GM23338 (cell line): ENCODE results near the gene DLG2. TPM values are rescaled to one million over a fixed set of nuclear protein-coding genes. Genes with fewer than 3 reads are reported as not detected.

Source experiments
- ATAC-seq: fragments of 200-7000 bp; cut with Tn5 transposase; 3 replicates; pipeline ENCODE4 v1.9.1; 2020
- DNase-seq: peaks from one replicate; pipeline ENCODE4 v3.0.0-alpha.2; 2015; ENCODE audit warnings: low spot score
- H2AFZ ChIP-seq: fragments of 200-600 bp; sonication (generic); 2 replicates; pipeline ENCODE4 v1.8.0; 2016; ENCODE audit warnings: antibody characterized with exemption, mild to moderate bottlenecking, moderate library complexity
- H3F3A ChIP-seq: fragments of 200-600 bp; sonication (generic); replicated peaks from 2 replicates; pipeline ENCODE4 v1.8.0; 2017; ENCODE audit warnings: antibody characterized with exemption, mixed run types, low read depth
- H3K27ac ChIP-seq: fragments of 200-600 bp; sonication (generic); 2 replicates; pipeline ENCODE4 v1.6.1; 2016; ENCODE audit warnings: low read depth
- H3K27me3 ChIP-seq: fragments of 200-600 bp; sonication (generic); 2 replicates; pipeline ENCODE4 v1.8.0; 2016; ENCODE audit warnings: mild to moderate bottlenecking, mixed run types, moderate library complexity; ENCODE audit not compliant: insufficient read depth
- H3K36me3 ChIP-seq: fragments of 200-600 bp; sonication (generic); 2 replicates; pipeline ENCODE4 v1.8.0; 2016; ENCODE audit warnings: mild to moderate bottlenecking; ENCODE audit not compliant: insufficient read depth
- H3K4me1 ChIP-seq: fragments of 200-600 bp; sonication (generic); 2 replicates; pipeline ENCODE4 v1.8.0; 2016; ENCODE audit warnings: mild to moderate bottlenecking, moderate library complexity; ENCODE audit not compliant: insufficient read depth
- H3K4me2 ChIP-seq: fragments of 200-600 bp; sonication (generic); 2 replicates; pipeline ENCODE4 v1.7.1; 2017; ENCODE audit warnings: mixed run types
- H3K4me3 ChIP-seq: fragments of 200-600 bp; sonication (generic); 2 replicates; pipeline ENCODE4 v1.6.1; 2016; ENCODE audit warnings: mixed run types
- H3K79me2 ChIP-seq: fragments of 200-600 bp; sonication (generic); replicated peaks from 2 replicates; pipeline ENCODE4 v1.8.0; 2017; ENCODE audit warnings: mild to moderate bottlenecking; ENCODE audit not compliant: insufficient read depth
- H3K9me2 ChIP-seq: fragments of 200-600 bp; sonication (generic); 2 replicates; pipeline ENCODE4 v1.8.0; 2017; ENCODE audit not compliant: insufficient read depth
- H4K20me1 ChIP-seq: fragments of 200-600 bp; sonication (generic); replicated peaks from 2 replicates; pipeline ENCODE4 v1.8.0; 2017; ENCODE audit warnings: mild to moderate bottlenecking; ENCODE audit not compliant: insufficient read depth
- H3K27ac Mint-ChIP-seq: 2 replicates; pipeline ENCODE4 v1.8.0; 2020; ENCODE audit warnings: inconsistent platforms, mild to moderate bottlenecking, moderate library complexity, mixed read lengths
- H3K27me3 Mint-ChIP-seq: 3 replicates; pipeline ENCODE4 v1.8.0; 2022; ENCODE audit warnings: low read depth, mild to moderate bottlenecking, moderate library complexity, mixed read lengths, inconsistent platforms; ENCODE audit not compliant: insufficient read depth, poor library complexity
- H3K36me3 Mint-ChIP-seq: 3 replicates; pipeline ENCODE4 v1.8.0; 2021; ENCODE audit warnings: low read depth, mild to moderate bottlenecking, inconsistent platforms, moderate library complexity, mixed read lengths
- H3K4me1 Mint-ChIP-seq: 3 replicates; pipeline ENCODE4 v1.8.0; 2020; ENCODE audit warnings: mild to moderate bottlenecking, inconsistent platforms, mixed read lengths
- H3K4me3 Mint-ChIP-seq: 3 replicates; pipeline ENCODE4 v1.8.0; 2021; ENCODE audit warnings: moderate library complexity, mild to moderate bottlenecking, inconsistent platforms, mixed read lengths
- H3K9me3 Mint-ChIP-seq: 3 replicates; pipeline ENCODE4 v1.8.0; 2020; ENCODE audit warnings: moderate library complexity, mild to moderate bottlenecking, inconsistent platforms, mixed read lengths
- CREB1 ChIP-seq: fragments of 250-450 bp; sonication (Bioruptor Pico); IDR thresholded peaks from 2 replicates; pipeline ENCODE4 v1.5.0; 2020; ENCODE audit warnings: low read depth, mild to moderate bottlenecking, moderate library complexity
- CTCF ChIP-seq, 2 experiments: fragments of 200-600 bp in 1 of 2; sonication (generic) in 1 of 2; conservative IDR thresholded peaks; 2 replicates each; pipeline versions ENCODE4 v1.5.1 to v1.6.1; 2016 to 2017; ENCODE audit warnings: antibody characterized with exemption in 2 of 2, low read depth in 2 of 2, mild to moderate bottlenecking in 2 of 2, moderate library complexity in 1 of 2
- ETS1 ChIP-seq: IDR thresholded peaks from 2 replicates; pipeline ENCODE4 v1.6.1; 2016; ENCODE audit warnings: antibody characterized with exemption
- EZH2 ChIP-seq: fragments of 200-600 bp; sonication (generic); IDR thresholded peaks from one replicate; pipeline ENCODE4 v1.8.0; 2017; ENCODE audit warnings: antibody characterized with exemption, mild to moderate bottlenecking, low read depth; ENCODE audit not compliant: unreplicated experiment
- EZH2phosphoT487 ChIP-seq: fragments of 200-600 bp; sonication (generic); IDR thresholded peaks from one replicate; pipeline ENCODE4 v1.8.1; 2018; ENCODE audit warnings: antibody characterized with exemption; ENCODE audit not compliant: unreplicated experiment
- JUNB ChIP-seq: IDR thresholded peaks from one replicate; pipeline ENCODE4 v1.6.1; 2016; ENCODE audit warnings: antibody characterized with exemption; ENCODE audit not compliant: unreplicated experiment
- NANOG ChIP-seq: IDR thresholded peaks from 2 replicates; pipeline ENCODE4 v1.6.1; 2016; ENCODE audit warnings: antibody characterized with exemption, borderline replicate concordance
- POLR2AphosphoS5 ChIP-seq: IDR thresholded peaks from 2 replicates; pipeline ENCODE4 v1.6.1; 2016; ENCODE audit warnings: antibody characterized with exemption, low read depth
- REST ChIP-seq: IDR thresholded peaks from one replicate; pipeline ENCODE4 v1.6.1; 2018; ENCODE audit warnings: antibody characterized with exemption; ENCODE audit not compliant: unreplicated experiment
- STAT1 ChIP-seq: IDR thresholded peaks from one replicate; pipeline ENCODE4 v1.6.1; 2016; ENCODE audit warnings: antibody characterized with exemption; ENCODE audit not compliant: unreplicated experiment
- ZNF114 ChIP-seq: fragments of 250-450 bp; sonication (Bioruptor Pico); IDR thresholded peaks from 2 replicates; pipeline ENCODE4 v1.5.0; 2020; ENCODE audit warnings: mild to moderate bottlenecking, moderate library complexity
- ZNF331 ChIP-seq: fragments of 250-450 bp; sonication (Bioruptor Pico); IDR thresholded peaks from 2 replicates; pipeline ENCODE4 v1.5.0; 2020; ENCODE audit warnings: low read depth, mild to moderate bottlenecking, moderate library complexity
- ZNF462 ChIP-seq: fragments of 250-450 bp; sonication (Bioruptor Pico); IDR thresholded peaks from 2 replicates; pipeline ENCODE4 v1.5.0; 2020; ENCODE audit warnings: mild to moderate bottlenecking, moderate library complexity
- polyA plus RNA-seq: library from polyadenylated mRNA; unstranded; fragments of >200 nt; fragmentation: Nextera tagmentation; extraction: Ambion mirVana; gene quantifications from 2 replicates; pipeline ENCODE4 v1.2.1, GENCODE V29; 2016
- total RNA-seq: library from RNA; depleted of rRNA; stranded (reverse); fragments of >200 nt; shearing (Covaris generic); gene quantifications from 2 replicates; pipeline ENCODE4 v1.2.3, GENCODE V29; 2014

Gene DLG2
- total and polyA plus RNA-seq, 2 experiments from 2014 or later: 19.8 to 21.5 TPM

- no peaks in the 10 kb centered on the region for H3F3A ChIP-seq
- ATAC-seq (no peak), DNase-seq (no peak)
- Mint-ChIP-seq H3K36me3 (no peaks in the 10 kb centered on the region), H3K4me3 (no peak overlapping the region), H3K27ac (peak overlapping the region; percentile 70; the same call in 1 of the 2 replicates), H3K27me3 (no peaks in the 10 kb centered on the region), H3K9me3 (no peaks in the 10 kb centered on the region), H3K4me1 (peaks cover 11% of the 10 kb centered on the region; the same call in 2 of the 3 replicates)
- no peaks in the 10 kb centered on the region for H3K36me3 ChIP-seq
- no peak overlapping the region for H3K4me2 ChIP-seq
- TF ChIP-seq STAT1 (no peak), ZNF114 (CRISPR knock-in tag) (no peak), REST (no peak), EZH2 (no peak), EZH2phosphoT487 (no peak), NANOG (no peak), CREB1 (CRISPR knock-in tag) (no peak), POLR2AphosphoS5 (no peak), CTCF (conservative IDR thresholded peaks at IDR 0.05; ENCODE audit: low read depth in 2 of 2) (no peak), ZNF331 (no peak), JUNB (no peak), ZNF462 (no peak), ETS1 (no peak)
- H3K9me2 ChIP-seq: no peaks in the 10 kb centered on the region
- H4K20me1 ChIP-seq: no peaks in the 10 kb centered on the region
- H3K27ac ChIP-seq: no peak overlapping the region
- no peak overlapping the region for H3K4me3 ChIP-seq
- no peaks in the 10 kb centered on the region for H3K27me3 ChIP-seq
- H2AFZ ChIP-seq: no peak overlapping the region
- H3K79me2 ChIP-seq: no peaks in the 10 kb centered on the region
- H3K4me1 ChIP-seq: peaks cover 7% of the 10 kb centered on the region; the same call in 1 of the 2 replicates
Observed at GRCh38 chr11:85052636-85053035, 574.5 kb downstream of the DLG2 start.
